Activated CD4-positive, CD25-positive, alpha-beta regulatory T cell treated with anti-CD3 and anti-CD28 coated beads, Interleukin-2, amount 50 U/mL, for 24 hours (primary cell): ENCODE measurements around the gene SLC12A8.

Experiments
- ATAC-seq, 2 donors: fragments of 150-1000 bp; cut with Tn5 transposase; one replicate each; pipeline ENCODE4 v1.10.0; 2021; ENCODE audit warnings: mild to moderate bottlenecking in 1 of 2, moderate library complexity in 1 of 2

The SLC12A8 gene, protein sequence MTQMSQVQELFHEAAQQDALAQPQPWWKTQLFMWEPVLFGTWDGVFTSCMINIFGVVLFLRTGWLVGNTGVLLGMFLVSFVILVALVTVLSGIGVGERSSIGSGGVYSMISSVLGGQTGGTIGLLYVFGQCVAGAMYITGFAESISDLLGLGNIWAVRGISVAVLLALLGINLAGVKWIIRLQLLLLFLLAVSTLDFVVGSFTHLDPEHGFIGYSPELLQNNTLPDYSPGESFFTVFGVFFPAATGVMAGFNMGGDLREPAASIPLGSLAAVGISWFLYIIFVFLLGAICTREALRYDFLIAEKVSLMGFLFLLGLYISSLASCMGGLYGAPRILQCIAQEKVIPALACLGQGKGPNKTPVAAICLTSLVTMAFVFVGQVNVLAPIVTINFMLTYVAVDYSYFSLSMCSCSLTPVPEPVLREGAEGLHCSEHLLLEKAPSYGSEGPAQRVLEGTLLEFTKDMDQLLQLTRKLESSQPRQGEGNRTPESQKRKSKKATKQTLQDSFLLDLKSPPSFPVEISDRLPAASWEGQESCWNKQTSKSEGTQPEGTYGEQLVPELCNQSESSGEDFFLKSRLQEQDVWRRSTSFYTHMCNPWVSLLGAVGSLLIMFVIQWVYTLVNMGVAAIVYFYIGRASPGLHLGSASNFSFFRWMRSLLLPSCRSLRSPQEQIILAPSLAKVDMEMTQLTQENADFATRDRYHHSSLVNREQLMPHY

GRCh38 chr3:125212509-125213363, at the start of gene SLC12A8:
TSS of gene SLC12A8 (minus strand) at chr3:125212748. CDS start at chr3:125211349, 1,399 bp downstream.
- no peak for ATAC-seq

DNA sequence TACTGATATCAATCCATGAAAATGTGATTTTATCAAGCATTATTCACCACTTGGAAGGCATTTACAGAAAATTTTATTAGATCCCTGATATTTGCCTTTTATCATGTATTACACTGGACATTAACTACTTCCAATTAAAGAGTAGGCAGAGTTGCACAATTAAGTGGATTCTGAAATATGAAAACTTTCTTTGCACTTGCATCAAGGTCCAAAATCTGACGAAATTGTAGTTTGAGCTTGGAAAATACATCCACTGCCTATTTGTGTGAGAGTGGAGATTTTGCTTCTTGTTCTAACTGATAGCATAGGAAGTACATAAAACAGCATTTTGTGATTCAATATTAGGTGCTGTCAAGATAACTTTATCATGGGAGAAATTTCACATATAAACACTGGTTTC, 49.6 kb upstream of the SLC12A8 start:
- no peak for ATAC-seq

DNA sequence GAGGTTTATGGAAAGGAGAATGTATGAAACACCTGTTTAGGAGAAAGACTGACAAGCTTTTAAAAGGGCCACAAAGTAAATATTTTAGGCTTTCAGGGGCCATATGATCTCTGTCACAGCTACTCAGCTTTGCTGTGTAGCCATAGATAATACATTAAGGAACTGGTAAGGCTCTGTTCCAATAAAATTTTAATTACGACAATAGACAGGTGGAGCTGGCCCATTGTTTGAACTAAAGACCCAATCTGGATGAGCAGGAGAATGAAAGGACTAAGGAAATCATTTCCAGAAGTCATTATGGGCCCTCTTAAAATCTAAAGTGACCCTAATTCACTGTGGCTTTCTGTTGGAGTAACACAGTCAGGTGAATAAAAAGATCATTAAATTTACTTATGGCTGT, 48.5 kb upstream of the SLC12A8 start:
- ATAC-seq = no peak

GRCh38 chr3:125260158-125260557, 47.6 kb upstream of the SLC12A8 start:
- no peak for ATAC-seq

DNA sequence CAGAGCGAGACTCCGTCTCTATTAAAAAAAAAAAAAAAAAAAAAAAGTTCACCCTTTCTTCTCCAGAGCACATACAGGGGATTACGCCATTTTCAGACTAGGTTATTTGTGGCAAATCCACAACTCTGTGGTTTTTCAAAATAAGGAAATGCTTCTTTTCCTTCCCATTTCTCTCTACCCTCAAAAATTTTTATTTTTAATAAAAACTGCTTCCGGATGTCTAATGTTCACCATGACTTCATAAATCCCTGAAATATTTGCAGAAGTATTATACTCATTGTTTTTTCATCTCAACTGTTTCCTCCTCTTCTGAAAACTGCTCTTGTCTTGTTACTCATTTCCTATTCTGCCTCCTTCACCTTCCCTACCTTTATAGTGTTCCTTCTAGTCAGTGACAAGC, 45.0 kb upstream of the SLC12A8 start:
- no peak for ATAC-seq

DNA sequence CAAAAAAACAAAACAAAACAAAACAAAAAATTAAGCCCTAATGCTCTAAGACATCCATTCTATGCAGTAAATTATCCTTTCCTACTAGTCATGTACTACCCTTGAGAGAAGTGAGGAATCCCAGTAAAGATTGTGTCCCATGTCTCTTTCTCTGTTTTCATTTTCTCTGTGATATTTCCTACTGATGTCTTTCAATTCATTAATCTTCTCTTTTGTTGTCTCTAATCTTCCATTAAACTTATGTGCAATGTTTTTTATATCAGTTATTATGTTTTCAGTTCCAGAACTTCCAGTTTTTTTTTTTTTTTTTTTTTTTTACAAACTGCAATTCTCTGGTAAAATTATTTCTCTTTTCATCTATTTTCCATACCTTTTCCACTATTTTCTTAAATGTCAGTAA, 44.1 kb upstream of the SLC12A8 start:
- ATAC-seq = no peak

GRCh38 chr3:125250973-125251372, 38.4 kb upstream of the SLC12A8 start:
- no peak for ATAC-seq

GRCh38 chr3:125246237-125246636, 33.7 kb upstream of the SLC12A8 start:
- ATAC-seq = no peak

DNA sequence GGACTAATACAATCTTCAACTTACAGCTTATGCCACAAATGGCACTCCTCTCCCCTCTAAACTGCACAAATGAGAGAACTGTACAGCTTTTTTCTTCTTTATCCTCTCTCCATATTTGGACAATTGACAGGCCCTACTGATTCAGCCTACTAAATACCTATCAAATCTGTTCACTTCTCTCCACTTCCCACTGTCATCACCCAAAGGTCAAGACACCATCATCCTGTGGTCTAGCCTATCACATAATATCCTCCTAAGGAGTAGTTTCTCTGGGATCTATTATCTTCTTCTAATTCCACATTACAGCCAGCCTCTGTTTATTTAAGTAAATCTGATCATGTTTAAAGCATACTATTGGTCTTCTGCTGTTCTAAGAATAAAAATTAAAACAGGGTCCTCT, 33.0 kb upstream of the SLC12A8 start:
- ATAC-seq = no peak

- no peak for ATAC-seq
Measured at GRCh38 chr3:125240496-125240895, 27.9 kb upstream of the SLC12A8 start.

GRCh38 chr3:125239266-125239665, 26.7 kb upstream of the SLC12A8 start:
- ATAC-seq = no peak

DNA sequence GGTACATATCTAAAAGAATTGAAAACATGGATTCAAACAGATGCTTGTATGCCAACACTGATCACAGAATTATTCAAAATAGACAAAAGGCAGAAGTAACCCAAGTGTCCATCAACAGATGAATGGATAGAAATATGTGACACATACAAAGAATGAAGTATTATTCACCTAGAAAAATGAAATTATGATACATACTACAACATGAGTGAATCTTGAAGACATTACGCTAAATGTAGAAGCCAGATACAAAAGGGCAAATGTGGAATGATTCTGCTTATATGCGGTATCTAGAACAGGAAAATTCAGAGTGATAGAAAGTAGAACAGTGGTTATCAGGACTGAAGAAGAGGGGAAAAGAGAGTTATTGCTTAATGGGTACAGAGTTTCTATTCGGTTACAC, 26.2 kb upstream of the SLC12A8 start:
- ATAC-seq = no peak

DNA sequence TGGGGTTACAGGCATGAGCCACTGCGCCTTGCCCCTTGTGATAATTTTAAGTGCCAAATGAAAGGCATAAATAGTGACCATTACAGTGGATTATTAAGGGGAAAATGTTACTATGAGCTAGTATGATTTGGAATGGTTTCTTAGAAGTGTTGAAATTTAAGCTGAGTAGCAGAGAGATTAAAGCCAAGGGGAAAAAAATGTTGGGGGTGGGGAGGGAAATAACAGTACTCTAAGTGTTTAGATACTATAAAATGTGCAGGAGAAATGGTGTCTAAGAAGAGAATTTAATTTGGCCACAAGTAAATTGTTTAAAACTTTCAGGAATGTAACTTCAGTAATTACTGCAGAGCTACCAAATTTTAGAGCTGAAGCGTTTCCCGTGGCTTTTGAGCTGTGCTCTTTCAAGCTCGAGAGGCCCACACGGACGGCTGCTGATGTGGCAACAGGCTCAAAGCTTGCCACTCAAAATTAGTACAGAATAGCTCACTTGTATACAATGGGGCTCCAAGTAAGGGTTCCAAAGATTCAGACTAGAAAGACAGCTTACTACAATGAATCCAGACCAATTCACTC, 23.9 kb upstream of the SLC12A8 start:
- ATAC-seq = no peak

DNA sequence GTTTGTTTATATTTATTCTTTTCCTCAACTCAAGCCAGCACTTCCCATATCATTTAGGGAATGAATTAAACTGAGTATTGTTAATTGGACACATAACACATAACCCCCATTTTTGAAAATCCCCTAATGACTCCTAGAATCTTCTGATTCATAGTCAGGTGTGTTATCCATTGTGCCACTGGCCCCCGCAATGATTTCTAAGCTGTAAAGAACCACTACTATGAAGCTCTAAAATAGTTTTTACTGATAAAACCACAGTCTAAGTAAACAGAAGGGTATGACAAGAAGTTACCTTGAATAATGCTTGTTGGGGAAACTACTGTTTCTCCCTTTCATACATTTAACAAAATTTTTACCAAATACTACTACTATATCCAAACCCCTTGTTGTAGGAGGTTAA, 22.3 kb upstream of the SLC12A8 start:
- ATAC-seq = no peak

GRCh38 chr3:125232401-125232800, 19.9 kb upstream of the SLC12A8 start:
- no peak for ATAC-seq

DNA sequence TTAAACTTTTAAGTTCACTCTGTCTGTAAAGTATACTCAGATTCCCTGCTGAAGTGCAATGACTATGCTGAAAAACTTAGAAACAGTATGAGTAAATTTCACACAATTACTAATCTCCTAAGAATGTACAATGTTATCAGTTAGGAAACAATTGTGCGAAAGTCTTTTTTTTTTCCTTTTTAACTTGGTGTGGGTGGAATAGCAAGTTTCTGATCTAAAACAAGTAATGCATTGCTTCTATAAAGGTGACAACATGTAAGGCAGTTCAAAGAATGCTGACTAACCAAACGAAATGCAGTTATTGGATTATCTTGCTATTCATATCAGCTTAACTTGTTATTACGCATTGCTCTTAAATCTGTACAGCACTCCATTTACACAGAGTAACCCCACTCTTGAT, 19.3 kb upstream of the SLC12A8 start:
- ATAC-seq = peak; percentile 87 to 90

DNA sequence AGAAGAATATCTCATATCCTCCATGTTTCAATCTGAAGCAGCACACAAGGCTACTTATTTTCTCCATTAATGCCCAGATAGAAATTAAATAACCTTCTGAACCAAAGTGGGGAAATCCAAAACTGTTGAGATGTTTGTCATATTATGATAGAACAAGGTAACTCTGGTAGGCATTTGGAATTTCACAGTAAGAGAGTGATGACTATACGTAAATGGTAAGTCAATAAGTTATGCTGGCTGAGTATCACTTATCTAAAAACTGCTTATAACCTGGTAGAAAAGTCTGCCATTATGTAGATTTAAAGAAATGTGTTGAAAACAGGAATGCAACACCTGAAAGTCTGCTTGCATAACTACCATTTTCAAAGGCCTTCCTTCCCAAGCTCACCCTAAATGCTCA, 17.2 kb upstream of the SLC12A8 start:
- ATAC-seq = no peak

DNA sequence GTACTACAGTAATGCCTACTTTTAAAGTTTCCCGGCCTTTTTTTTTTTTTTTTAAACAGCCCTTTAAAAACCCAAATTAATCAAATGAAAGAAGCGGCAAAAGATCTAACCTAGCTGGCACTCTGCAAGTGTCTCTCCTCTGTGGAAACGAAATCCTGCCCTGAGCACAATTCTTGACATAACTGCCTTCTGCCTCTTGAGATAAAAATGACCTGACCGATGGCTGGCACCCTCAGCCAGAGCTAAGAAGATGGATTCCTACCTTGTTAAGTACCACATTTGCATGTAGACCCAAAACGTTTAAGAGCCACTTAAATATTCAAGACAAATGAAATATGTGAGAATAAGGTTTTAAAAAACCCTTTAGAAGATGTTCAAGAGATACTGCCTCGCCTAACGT, 16.6 kb upstream of the SLC12A8 start:
- no peak for ATAC-seq

DNA sequence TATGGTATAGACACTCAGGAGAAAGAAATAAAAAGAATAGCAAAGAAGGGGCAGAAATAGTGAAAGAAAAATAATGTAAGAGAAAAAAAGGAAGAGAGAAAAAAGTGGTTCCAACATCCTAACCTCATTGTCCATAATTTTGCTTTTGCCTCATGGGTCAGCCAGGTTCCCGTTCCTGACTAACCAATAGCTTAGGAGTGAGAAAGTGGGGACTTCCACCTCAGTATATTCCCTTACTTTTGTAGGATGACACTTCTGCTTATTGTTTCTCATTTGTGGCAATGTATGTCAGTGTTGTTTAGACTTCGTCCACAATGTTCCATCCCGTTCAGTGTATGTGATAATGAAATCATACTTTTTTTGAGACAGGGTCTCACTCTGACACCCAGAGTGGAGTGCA, 9.3 kb upstream of the SLC12A8 start:
- no peak for ATAC-seq

GRCh38 chr3:125220727-125221429, 8.3 kb upstream of the SLC12A8 start:
- no peak for ATAC-seq

- ATAC-seq = no peak
Measured at GRCh38 chr3:125220183-125220582, 7.6 kb upstream of the SLC12A8 start.

DNA sequence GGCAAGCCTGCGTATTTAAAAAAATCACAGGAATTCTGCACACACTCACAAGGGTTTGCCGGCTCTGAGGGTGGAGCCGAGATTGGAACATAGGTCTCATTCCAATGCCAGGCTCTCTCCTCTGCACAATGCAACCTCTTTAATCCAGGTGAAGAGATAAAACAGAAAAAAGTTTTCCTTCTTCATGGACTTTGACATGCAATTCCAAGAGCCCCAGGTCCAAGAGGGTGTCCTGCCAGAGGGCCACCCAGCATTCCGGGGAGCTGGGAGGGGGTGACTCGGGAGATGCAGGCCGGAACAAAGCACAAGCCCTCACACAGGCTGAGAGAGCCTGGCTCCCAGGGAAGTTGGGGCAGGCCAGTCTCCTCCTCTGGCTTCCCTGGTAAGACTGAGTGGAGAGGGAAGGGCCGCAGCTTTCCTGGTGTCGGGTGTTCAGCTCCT, 6.7 kb upstream of the SLC12A8 start:
- no peak for ATAC-seq
